Cardiac ventricle fibroblast (primary cell): ENCODE measurements around the gene HSFX3. TPM values are rescaled to one million over a fixed set of nuclear protein-coding genes. Genes with fewer than 3 reads are reported as not detected.

Source experiments
- total RNA-seq: library from RNA; depleted of rRNA; stranded (reverse); fragments of >200 nt; gene quantifications from 2 replicates; pipeline ENCODE4 v1.2.3, GENCODE V29; 2015

The HSFX3 gene
- total RNA-seq: not detected in 2 replicates

DNA sequence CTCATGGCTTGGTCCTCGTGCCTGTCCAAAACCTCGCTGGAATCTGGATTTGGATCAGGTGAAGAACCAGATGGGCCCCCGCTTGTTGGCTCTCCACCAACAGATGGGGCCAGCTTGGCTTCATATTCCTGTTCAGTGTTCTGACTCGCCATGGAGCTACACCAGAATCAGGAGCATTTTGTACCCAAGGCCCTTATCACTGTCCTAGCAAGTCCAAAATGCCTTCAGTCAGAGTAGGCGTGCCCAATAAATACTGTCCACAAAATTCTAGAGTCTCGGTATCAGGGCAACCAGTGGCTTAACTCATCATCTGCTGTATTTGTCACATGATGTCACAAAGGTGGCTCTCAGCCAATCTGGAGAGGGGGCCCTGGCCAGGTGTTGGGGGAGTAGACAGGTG is at the start of gene HSFX3:
HSFX3 (minus strand) TSS at position 224 of the 400 bp plus-strand sequence; CDS start at position 152, 72 bp downstream.

DNA sequence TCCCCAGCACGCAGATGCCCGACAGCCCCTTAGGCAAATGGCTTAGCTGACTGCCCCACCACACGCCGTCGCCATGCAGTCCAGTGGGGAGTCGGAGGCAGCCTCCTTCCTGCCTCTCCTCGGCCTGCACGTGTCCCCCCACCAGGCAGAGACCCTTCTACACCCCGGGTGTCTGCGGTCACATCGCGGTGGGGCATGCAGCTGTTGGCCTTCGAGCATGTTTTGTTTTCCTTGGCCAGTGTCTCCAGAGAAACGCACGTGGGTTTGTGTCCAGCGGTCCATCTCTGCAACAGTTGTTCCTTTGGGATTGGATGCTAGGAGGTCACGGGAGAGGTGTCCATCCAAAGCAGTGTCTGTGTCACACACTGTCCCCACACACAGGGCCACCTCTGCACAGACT is 45.5 kb upstream of the HSFX3 start, which contains the start of gene HSFX2:
HSFX2 (minus strand) TSS at position 101 of the 400 bp plus-strand sequence. CDS start 614 bp downstream, outside the sequence.

DNA sequence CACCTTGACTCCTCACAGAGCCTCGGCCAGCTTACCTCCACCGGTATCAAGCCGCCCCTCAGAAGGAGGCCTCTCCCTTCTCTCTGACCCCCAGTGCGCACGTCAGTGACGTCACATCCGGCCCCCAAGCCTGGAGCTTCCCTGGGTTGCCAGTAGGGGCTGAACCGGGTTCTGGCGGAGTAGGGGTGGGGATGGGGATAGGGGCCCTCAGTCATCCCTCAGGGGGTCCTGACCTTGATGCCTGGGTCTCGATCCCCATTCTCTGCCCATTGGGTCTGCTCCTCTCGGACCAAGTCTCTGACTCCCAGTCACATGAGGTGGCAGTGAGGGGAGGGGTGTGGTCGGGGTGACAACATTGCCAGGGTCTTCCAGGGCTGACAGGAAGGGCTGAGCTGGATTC is 37.6 kb upstream of the HSFX3 start, which contains the start of gene MAGEA9B:
MAGEA9B (minus strand) TSS at position 101 of the 400 bp plus-strand sequence. CDS start 4,280 bp downstream, outside the sequence.

DNA sequence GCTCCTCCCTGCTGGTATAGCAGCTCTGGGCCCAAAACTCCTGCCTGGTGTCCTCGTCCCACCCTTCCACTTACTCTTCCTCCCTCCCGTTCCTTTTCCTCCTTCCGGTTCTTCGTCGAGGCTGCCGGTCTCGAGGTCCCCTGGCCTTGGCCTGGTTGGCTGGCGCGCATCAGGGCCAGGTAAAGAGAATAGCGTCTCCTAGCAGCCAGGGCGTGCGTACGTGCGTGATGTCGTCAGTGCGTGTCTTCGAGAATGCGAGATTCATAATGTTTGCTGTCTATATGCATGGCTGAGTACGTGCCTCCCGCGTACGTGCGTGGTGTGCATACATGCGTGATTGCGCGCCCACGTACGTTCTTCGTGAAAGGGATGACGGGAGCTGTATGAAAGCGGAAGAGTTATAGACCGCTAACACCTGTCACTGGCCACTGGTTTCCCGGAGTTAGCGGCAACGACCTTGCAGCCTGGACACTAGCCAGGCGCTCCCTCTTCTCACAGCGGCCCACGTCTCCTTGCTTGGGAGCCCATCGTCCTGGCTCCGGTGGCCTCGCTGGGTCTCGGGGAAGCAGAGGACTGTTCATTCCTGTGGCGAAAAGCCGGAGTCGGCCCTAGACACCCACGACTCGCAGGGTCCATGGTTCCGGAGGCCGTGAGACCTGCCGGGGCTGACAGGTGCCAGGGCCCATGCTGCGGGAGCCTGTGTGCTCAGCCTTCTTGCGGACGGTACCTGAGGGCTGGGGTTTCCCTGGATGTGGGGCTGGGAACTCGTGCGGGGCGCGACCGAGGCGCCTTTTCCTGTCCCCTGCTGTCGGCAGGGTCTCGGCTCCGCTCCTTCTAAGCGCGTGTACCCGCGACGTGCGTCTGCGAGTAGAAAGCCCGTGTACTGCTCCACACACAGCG is 8.9 kb downstream of the HSFX3 start, which contains the start of gene EOLA1:
EOLA1 (plus strand) TSS at position 392 of the 900 bp plus-strand sequence. CDS start 4,619 bp downstream, outside the sequence.

DNA sequence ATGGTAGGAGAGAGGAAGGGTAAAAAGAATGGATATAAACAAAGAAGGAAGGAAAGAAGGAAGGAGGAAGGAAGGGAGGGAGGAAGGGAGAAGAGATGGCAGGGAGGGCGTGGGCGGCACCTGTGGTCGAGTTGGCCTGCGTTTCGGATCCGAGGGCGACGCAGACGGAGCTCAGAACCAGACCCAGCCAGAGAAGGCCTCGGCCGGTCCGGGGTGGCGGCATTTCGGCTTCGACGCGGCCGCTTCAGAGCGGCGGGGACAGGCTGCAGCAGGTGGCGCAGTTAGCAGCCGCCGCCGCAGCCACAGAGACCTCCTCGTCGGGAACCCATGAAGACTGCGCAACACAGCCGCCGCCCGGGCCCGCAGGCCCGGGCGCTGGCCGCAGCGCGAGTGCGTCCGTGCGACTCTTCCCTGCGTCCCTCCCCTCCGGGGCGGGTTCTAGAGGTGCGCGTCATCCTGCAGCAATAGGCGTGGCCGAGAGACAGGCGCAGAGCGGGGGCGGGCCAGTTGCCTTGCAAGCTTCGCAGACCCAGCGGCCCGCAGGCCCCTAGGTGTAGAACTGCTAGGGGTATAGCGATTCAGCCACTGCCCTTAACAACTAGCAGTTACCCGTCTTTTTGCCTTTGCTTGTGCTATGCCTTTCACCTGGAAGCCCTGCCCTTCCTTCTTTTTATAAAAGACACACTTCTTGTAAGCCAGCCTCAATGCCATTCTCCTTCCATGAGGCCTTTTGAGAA is 44.6 kb downstream of the HSFX3 start, which contains the start of gene IDS:
IDS (minus strand) TSS at position 392 of the 737 bp plus-strand sequence; CDS start at position 223, 169 bp downstream.

Other genes starting within 250 kb of the HSFX3 start
- gene IDS, start 44.6 kb downstream of the HSFX3 start, total RNA-seq: 22.1 and 27.7 TPM in 2 replicates
- 6.2 and 11.9 TPM in 2 replicates for gene EOLA1, start 8.9 kb downstream of the HSFX3 start, total RNA-seq
- gene MAGEA9B, start 37.5 kb upstream of the HSFX3 start, total RNA-seq: not detected in 2 replicates
- gene HSFX2, start 45.4 kb upstream of the HSFX3 start, total RNA-seq: 0.10 and 0.37 TPM in 2 replicates
- 10.1 and 17.2 TPM in 2 replicates for gene TMEM185A, start 81.9 kb upstream of the HSFX3 start, total RNA-seq
- not detected in 2 replicates for gene MAGEA11, start 162.1 kb upstream of the HSFX3 start, total RNA-seq
- 0.24 and 0.56 TPM in 2 replicates for gene HSFX1, start 224.1 kb upstream of the HSFX3 start, total RNA-seq
- not detected in 2 replicates for gene MAGEA9, start 232.0 kb upstream of the HSFX3 start, total RNA-seq